Keratinocyte (primary cell): ENCODE results near the gene RBM19. TPM values are rescaled to one million over a fixed set of nuclear protein-coding genes. Genes with fewer than 3 reads are reported as not detected.

Experiments
- DNase-seq: peaks from one replicate; pipeline ENCODE4 v3.0.0-alpha.2; 2011; ENCODE audit warnings: low read depth, missing footprints, low spot score
- FAIRE-seq: peaks from 2 replicates; lab custom pipeline; 2011; peaks lifted over from hg19 to GRCh38; lab: Jason Lieb, UNC
- H2AFZ ChIP-seq: 2 replicates; pipeline ENCODE4 v1.6.0; 2012; ENCODE audit warnings: low read length, control low read depth, inconsistent platforms; ENCODE audit not compliant: control insufficient read depth
- H3K27ac ChIP-seq: 2 replicates; pipeline ENCODE4 v1.5.1; 2011; ENCODE audit warnings: low read length; ENCODE audit not compliant: control insufficient read depth, insufficient read depth
- H3K27me3 ChIP-seq: 3 replicates; pipeline ENCODE4 v1.6.0; 2011; ENCODE audit warnings: low read length; ENCODE audit not compliant: control insufficient read depth, insufficient read depth; ENCODE audit errors: extremely low read depth
- H3K36me3 ChIP-seq, 2 experiments: 2 replicates in 1 of 2; 3 replicates in 1 of 2; pipeline ENCODE4 v1.5.1; 2011; ENCODE audit warnings: low read length in 2 of 2, mild to moderate bottlenecking in 1 of 2; ENCODE audit not compliant: control insufficient read depth in 2 of 2, insufficient read depth in 2 of 2; ENCODE audit errors: extremely low read depth in 1 of 2
- H3K4me1 ChIP-seq: 3 replicates; pipeline ENCODE4 v1.5.1; 2011; ENCODE audit warnings: low read length; ENCODE audit not compliant: control insufficient read depth, insufficient read depth; ENCODE audit errors: extremely low read depth
- H3K4me2 ChIP-seq: 3 replicates; pipeline ENCODE4 v1.6.0; 2011; ENCODE audit warnings: low read depth, low read length; ENCODE audit not compliant: control insufficient read depth, insufficient read depth; ENCODE audit errors: extremely low read depth
- H3K4me3 ChIP-seq, 3 experiments: fragments of 200-600 bp in 1 of 3; sonication (generic) in 1 of 3; 2 replicates in 2 of 3; 3 replicates in 1 of 3; pipeline ENCODE4 v1.5.1; 2011 to 2016; ENCODE audit warnings: low read length in 3 of 3, mild to moderate bottlenecking in 3 of 3, control low read depth in 2 of 3, inconsistent platforms in 1 of 3, low read depth in 1 of 3, mixed read lengths in 1 of 3, mixed run types in 1 of 3, moderate library complexity in 1 of 3; ENCODE audit not compliant: control insufficient read depth in 2 of 3, insufficient read depth in 2 of 3; ENCODE audit errors: extremely low read depth in 1 of 3
- H3K79me2 ChIP-seq: 2 replicates; pipeline ENCODE4 v1.6.0; 2012; ENCODE audit warnings: low read length; ENCODE audit not compliant: control insufficient read depth, insufficient read depth
- H3K9ac ChIP-seq: 3 replicates; pipeline ENCODE4 v1.6.0; 2011; ENCODE audit warnings: low read length; ENCODE audit not compliant: control insufficient read depth, insufficient read depth; ENCODE audit errors: extremely low read depth
- H3K9me1 ChIP-seq: 3 replicates; pipeline ENCODE4 v1.6.0; 2011; ENCODE audit warnings: low read length; ENCODE audit not compliant: control insufficient read depth, insufficient read depth; ENCODE audit errors: extremely low read depth
- H3K9me3 ChIP-seq: 2 replicates; pipeline ENCODE4 v1.5.1; 2012; ENCODE audit warnings: low read depth, low read length; ENCODE audit not compliant: control insufficient read depth
- H4K20me1 ChIP-seq: 3 replicates; pipeline ENCODE4 v1.6.0; 2011; ENCODE audit warnings: low read length; ENCODE audit not compliant: control insufficient read depth, insufficient read depth; ENCODE audit errors: extremely low read depth
- CTCF ChIP-seq, 3 experiments: IDR thresholded peaks in 1 of 3; conservative IDR thresholded peaks in 1 of 3; optimal IDR thresholded peaks in 1 of 3; 2 replicates in 2 of 3; 3 replicates in 1 of 3; pipeline versions ENCODE3 to v1.5.1; 2011; ENCODE audit warnings: low read length in 3 of 3, mild to moderate bottlenecking in 3 of 3, moderate library complexity in 2 of 3, control low read depth in 1 of 3, inconsistent platforms in 1 of 3; ENCODE audit not compliant: insufficient read depth in 2 of 3; ENCODE audit errors: extremely low read depth in 1 of 3
- EZH2 ChIP-seq: IDR thresholded peaks from one replicate; pipeline ENCODE4 v1.6.1; 2012; ENCODE audit warnings: inconsistent platforms, mild to moderate bottlenecking, low read length, moderate library complexity
- dilution Hi-C: fragments of 300-500 bp; cut with MboI; formaldehyde crosslinking; loops from one replicate; pipeline ENCODE4 v1.7.0; 2020; ENCODE audit warnings: low sequenced_read_pairs; ENCODE audit not compliant: extremely low pct_ligation_motif_present
- polyA plus RNA-seq, 5 experiments: library from polyadenylated mRNA; depleted of rRNA in 3 of 5; stranded (reverse) in 3 of 5; stranded (forward) in 1 of 5; unstranded in 1 of 5; fragments of >200 nt; gene quantifications; 1 replicate in 1 of 5; 2 replicates in 3 of 5; 3 replicates in 1 of 5; pipeline versions ENCODE4 v1.2.1 to v1.2.3, GENCODE V29; 2011 to 2012; ENCODE audit warnings: missing spikeins in 2 of 5, low read depth in 1 of 5, low replicate concordance in 1 of 5

RBM19 gene
- polyA plus RNA-seq, 1 donor (not counting 4 experiments of a cell fraction or from before 2014, with no cell fraction given), result 14.6 TPM

GRCh38 chr12:113991224-113992044, 25.3 kb upstream of the RBM19 start:
- DNase-seq (no peak), FAIRE-seq (no peak)
- H3K4me1 ChIP-seq, result no peaks in the 10 kb centered on the region
- no peak overlapping the region for H3K9ac ChIP-seq
- no peak overlapping the region for H3K27ac ChIP-seq
- H2AFZ ChIP-seq, result no peak overlapping the region
- H3K4me2 ChIP-seq, result no peak overlapping the region
- dilution Hi-C loops, result no loop called here
- no peak for TF ChIP-seq EZH2
- no peak for TF ChIP-seq CTCF (optimal IDR thresholded peaks at IDR 0.05 in 1 of 3, IDR thresholded peaks at IDR 0.05 in 1 of 3, conservative IDR thresholded peaks at IDR 0.05 in 1 of 3; ENCODE audit: extremely low read depth in 1 of 3, insufficient read depth in 2 of 3, low read length in 3 of 3)
- H3K27me3 ChIP-seq, result no peaks in the 10 kb centered on the region
- no peaks in the 10 kb centered on the region for H3K79me2 ChIP-seq
- H4K20me1 ChIP-seq, result no peaks in the 10 kb centered on the region
- H3K9me3 ChIP-seq, result no peaks in the 10 kb centered on the region
- H3K4me3 ChIP-seq, result no peak overlapping the region
- no peaks in the 10 kb centered on the region for H3K9me1 ChIP-seq
- no peaks in the 10 kb centered on the region for H3K36me3 ChIP-seq

GRCh38 chr12:113990250-113991223, 24.4 kb upstream of the RBM19 start:
- no peaks in the 10 kb centered on the region for H3K27me3 ChIP-seq
- no peak overlapping the region for H2AFZ ChIP-seq
- DNase-seq (no peak), FAIRE-seq (no peak)
- H3K27ac ChIP-seq, result no peak overlapping the region
- TF ChIP-seq EZH2 (no peak), CTCF (optimal IDR thresholded peaks at IDR 0.05 in 1 of 3, IDR thresholded peaks at IDR 0.05 in 1 of 3, conservative IDR thresholded peaks at IDR 0.05 in 1 of 3; ENCODE audit: extremely low read depth in 1 of 3, insufficient read depth in 2 of 3, low read length in 3 of 3) (no peak)
- H3K9me3 ChIP-seq, result no peaks in the 10 kb centered on the region
- no peak overlapping the region for H3K4me3 ChIP-seq
- H3K9ac ChIP-seq, result no peak overlapping the region
- H3K4me1 ChIP-seq, result no peaks in the 10 kb centered on the region
- no peaks in the 10 kb centered on the region for H4K20me1 ChIP-seq
- no peak overlapping the region for H3K4me2 ChIP-seq
- no peaks in the 10 kb centered on the region for H3K79me2 ChIP-seq
- H3K9me1 ChIP-seq, result no peaks in the 10 kb centered on the region
- no peaks in the 10 kb centered on the region for H3K36me3 ChIP-seq
- dilution Hi-C loops, result no loop called here
